NCI-H2029 (cell line): ENCODE measurements around the gene ISX.
"Not testable (repeated sequence)": the region's sequence is repeated elsewhere in the genome, so short reads cannot be mapped to it uniquely, and the experiment has no call there.

Source experiments
- DNase-seq: peaks from one replicate; lab custom pipeline; 2025; lab: John Stamatoyannopoulos, UW

Gene ISX

GRCh38 chr22:35065796-35066218 is at the start of gene ISX:
Gene ISX (plus strand): TSS chr22:35066158. CDS start chr22:35067088, 930 bp downstream.
- DNase-seq: peak; percentile 22

- DNase-seq: no peak
Measured at GRCh38 chr22:35016909-35017308, 49.0 kb upstream of the ISX start.

- no peak for DNase-seq
Measured at GRCh38 chr22:35018995-35019394, 47.0 kb upstream of the ISX start.

DNA sequence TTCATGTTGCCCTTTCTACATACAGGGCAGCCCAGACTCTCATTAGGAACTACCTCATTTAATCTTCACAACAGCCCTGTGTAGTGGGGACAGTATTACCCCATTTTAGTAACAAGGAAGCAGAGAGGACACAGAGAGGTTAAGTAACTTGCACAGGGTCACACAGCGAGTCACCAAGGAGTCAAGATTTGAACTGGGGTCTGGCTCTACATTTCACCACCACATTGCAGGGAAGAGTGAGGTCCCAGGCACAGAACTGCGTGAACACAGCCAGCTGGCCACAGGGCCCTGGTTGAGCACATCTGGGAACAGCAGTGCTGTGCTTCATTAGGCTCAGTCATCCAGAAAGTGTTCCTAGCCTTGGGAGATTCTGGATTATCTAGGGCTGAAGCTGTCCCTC is 45.4 kb upstream of the ISX start:
- DNase-seq: no peak

GRCh38 chr22:35021161-35021560 is 44.8 kb upstream of the ISX start:
- no peak for DNase-seq

DNA sequence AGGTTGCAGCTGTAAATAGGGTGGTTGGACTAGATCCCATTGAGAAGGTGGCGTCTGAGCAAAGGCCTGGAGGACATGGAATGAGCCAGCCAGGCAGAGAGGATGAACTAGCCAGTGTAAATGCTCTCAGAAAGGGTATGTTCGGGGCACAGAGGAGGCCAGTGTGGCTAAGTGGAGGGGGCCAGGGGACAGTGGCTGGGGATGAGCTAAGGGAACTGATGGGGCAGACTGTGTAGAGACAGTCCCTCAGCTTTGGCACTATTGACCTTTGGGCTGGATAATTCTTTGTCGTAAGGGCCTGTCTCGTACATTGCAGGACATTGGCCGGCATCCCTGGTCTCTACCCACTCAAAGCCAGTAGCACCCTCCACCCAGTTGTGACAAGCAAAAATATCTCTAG is 43.7 kb upstream of the ISX start:
- DNase-seq: no peak

DNA sequence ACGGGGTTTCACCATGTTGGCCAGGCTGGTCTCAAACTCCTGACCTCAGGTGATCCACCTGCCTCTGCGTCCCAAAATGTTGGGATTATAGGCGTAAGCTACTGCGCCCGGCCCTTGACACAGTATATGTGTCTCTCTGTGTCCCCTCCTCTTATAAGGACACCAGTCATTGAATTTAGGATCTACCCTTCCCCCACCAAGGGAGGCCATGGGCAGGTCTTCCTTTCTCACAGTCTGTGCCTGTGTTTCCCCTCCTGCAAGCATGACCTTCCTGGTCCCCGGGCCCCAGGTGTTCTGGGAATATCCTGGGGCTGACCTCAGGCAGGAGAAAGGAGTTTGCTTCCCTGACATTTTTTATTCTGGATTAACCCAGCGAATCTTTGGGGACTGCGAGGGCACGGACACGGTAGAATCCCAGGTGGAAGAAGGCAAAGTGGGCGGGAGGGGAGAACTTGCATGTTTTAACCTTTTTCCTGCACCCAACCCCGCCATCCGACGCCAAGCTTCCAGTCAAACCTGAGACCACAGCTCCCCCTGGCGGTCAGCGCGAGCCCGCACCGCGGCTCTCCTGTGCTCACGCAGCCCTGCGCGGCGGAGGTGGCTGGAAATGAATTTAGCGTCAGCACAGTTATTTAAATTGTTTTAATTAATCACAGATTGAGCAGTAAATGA is 42.1 kb upstream of the ISX start:
- peak; percentile 25 for DNase-seq

DNA sequence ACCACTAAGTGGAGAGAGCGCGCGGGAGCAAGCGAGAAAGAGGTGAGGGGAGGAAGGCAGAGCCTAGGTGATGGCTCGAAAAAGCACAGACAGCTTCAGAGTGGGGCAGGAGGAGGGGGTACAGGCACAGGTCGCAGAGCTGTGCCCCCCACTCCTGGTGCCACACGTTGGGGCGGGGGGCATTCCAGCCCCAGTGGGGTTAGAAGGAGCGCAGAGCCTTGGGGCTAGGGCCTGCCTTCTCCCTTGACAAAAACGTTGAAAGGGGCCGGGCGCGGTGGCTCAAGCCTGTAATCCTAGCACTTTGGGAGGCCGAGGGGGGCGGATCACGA is 41.6 kb upstream of the ISX start:
- DNase-seq: no peak

- DNase-seq: not testable (repeated sequence)
Measured at GRCh38 chr22:35030112-35030511, 35.8 kb upstream of the ISX start.

DNA sequence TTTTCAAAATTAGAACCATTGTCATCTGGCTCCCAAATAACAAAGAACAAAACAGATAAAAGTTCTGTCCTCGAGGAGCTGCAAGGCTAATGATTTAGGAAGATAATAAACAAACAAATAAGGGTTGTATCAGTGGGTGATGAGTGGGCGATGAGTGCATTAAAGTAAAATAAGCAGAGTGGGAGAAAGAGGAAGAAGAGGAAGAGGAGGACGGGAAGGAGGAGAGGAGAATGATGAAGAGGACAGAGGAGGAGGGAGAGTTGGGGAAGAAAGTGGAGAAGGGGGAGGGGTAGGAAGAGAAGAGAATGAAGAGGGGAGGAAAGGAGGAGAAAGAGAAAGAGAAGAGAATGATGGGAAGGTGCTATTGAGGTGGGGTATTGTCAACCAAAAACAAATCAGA is 33.4 kb upstream of the ISX start:
- no peak for DNase-seq

GRCh38 chr22:35033635-35034296 is 32.2 kb upstream of the ISX start:
- DNase-seq: peak; percentile 77

- DNase-seq: no peak
Measured at GRCh38 chr22:35034963-35035362, 31.0 kb upstream of the ISX start.

DNA sequence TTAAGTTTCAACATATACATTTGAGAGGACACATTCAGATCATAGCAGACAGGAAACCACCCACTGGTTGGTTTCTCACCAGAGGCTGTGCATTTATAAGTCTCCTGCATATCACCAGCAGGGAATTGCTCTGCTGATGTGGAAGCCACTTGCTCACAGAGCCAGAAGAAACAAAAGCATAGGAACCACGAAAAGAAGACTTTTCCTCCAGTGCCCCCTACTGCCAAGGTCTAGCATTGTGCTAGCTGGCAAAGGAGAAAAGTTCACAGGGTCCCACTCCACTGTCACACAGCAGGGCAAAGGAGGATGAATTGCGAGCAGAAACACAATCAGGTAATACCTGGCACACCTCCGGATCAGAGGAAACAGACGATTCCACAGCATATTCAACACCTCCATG is 28.9 kb upstream of the ISX start:
- DNase-seq: no peak

GRCh38 chr22:35039625-35040024 is 26.3 kb upstream of the ISX start:
- peak; percentile 34 for DNase-seq

DNA sequence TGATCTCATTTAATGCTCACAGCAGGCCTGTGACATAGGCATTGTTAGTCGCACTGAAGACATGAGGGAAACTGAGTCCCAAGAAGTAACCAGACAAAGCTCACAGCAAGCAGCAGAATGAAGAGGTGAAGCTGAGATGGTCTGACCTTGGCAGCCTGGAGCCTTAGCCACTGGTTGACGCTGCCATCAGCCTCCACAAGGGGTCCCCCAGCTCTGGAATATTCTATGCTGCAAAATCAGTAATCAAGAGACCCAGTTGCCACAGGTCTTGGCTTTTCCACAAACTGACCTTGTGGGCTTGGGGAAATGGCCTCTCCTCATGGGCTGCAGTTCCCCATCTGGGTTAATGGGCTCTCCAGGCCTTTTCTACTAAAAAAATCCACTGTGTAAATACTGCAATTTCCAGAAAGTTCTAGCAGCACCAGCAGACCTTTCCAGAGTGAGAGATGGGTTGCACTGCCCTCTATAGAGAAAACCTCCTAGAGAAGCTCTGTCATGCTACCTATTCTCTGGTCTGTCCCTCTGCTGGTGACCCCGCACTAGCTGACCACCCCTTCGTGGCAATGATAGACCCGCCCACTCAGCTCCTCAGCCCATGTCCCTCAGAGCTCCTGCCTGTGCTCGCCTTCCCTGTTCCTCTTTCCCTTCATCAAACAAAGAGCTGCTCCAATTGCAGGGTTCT is 22.6 kb upstream of the ISX start:
- DNase-seq: no peak

DNA sequence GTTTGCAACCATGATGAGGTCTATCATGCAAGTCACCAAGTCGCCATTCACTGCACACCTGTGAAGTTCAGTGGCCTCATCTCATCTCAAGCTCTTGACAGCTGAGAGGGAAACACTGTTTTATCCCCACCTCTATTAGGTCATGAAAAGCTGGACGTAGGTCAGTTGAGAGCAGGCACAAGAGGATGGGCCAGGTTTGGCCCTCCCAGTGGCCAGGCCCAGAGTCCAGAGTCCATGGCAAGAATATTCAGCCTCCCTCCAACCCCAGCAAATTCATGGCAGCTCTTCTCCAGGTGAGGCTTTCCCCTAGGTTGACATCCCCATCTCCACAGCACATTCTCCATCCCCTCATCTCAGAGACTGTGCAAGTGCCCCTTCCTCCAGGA is 22.0 kb upstream of the ISX start:
- DNase-seq: no peak

- DNase-seq: no peak
Measured at GRCh38 chr22:35044607-35045390, 21.2 kb upstream of the ISX start.

DNA sequence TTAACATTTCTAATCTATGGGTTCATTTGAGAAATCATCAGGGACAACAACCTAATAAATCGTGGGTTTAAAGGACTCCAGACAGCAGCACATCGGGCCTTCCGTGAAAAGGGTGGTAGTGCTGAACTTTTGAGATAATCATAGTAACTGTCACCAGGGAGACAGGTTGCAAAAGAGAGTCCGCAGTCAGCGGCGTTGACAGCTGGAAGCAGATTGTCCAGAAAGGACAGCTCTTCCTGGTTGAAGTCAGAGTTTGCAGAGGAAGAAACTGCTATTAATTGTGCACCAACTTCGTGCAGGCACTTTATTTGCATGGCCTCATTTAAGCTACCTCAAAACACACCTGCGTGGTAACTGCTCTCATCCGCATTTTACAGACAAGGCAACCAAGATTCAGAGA is 20.5 kb upstream of the ISX start:
- DNase-seq: no peak

GRCh38 chr22:35046744-35047462 is 19.1 kb upstream of the ISX start:
- DNase-seq: no peak

- not testable (repeated sequence) for DNase-seq
Measured at GRCh38 chr22:35050038-35050437, 15.9 kb upstream of the ISX start.

DNA sequence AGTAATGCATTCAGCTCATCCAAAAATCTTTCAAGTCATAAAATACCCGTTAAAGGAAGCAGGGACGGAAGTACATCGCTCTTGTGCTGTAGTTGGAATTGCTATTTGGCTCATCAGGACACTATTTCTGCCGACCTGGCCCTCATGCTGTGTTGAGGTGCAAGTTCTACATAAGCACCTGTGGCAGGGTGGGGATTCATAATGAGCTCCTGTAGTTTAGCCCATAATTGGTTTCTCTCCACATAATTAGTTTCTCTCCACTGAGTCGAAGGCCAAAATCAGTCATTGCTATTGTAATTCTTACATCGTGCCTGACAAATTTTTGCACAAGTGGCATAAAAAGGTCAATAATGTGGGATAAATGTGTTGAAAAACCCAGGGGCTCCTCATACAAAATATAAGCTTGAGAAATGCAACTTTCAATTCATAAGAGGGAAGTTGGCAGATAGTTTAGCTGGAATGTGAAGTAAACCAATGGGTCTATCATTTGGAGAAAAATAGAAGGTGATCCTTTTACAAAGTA is 14.9 kb upstream of the ISX start:
- no peak for DNase-seq

DNA sequence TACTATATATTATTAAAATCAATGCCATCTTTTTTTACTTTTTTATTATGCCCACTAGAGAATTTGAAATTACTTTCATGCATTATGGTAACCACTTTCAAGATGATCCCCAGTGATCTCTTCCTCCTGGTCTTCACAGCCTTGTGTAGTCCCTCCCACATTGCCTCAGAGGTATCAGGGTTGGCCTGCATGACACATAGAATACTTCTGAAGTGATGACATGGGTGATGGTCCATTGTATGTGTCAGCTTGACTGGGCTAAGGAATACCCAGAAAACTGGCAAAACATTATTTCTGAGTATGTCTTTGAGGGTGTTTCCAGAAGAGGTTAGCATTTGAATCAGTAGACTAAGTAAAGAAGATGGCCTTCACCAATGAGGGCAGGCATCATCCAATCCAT is 14.2 kb upstream of the ISX start:
- no peak for DNase-seq
